Suprapubic skin (tissue), 4 donors: ENCODE measurements around the gene AFF2. TPM values are rescaled to one million over a fixed set of nuclear protein-coding genes. Genes with fewer than 3 reads are reported as not detected.

Experiments used
- DNase-seq, 2 donors: peaks; one replicate each; pipeline ENCODE4 v3.0.0-alpha.2; 2019; ENCODE audit warnings: low spot score in 2 of 2
- H3K27ac ChIP-seq: fragments of 200-600 bp; sonication (generic); one replicate; pipeline ENCODE4 v1.5.1; 2019
- H3K27me3 ChIP-seq: fragments of 200-600 bp; sonication (generic); one replicate; pipeline ENCODE4 v1.5.1; 2019
- H3K36me3 ChIP-seq: fragments of 200-600 bp; sonication (generic); one replicate; pipeline ENCODE4 v1.5.1; 2019
- H3K4me1 ChIP-seq: fragments of 200-600 bp; sonication (generic); one replicate; pipeline ENCODE4 v1.5.1; 2019
- H3K4me3 ChIP-seq: fragments of 200-600 bp; sonication (generic); one replicate; pipeline ENCODE4 v1.5.1; 2019; ENCODE audit warnings: mild to moderate bottlenecking
- H3K9me3 ChIP-seq: fragments of 200-600 bp; sonication (generic); one replicate; pipeline ENCODE4 v1.5.1; 2019
- CTCF ChIP-seq, 2 donors: fragments of 200-600 bp in 1 of 2; fragments of 450-650 bp in 1 of 2; sonication (generic) in 1 of 2; IDR thresholded peaks; one replicate each; pipeline ENCODE4 v1.5.1; 2016 to 2019; ENCODE audit warnings: antibody characterized with exemption in 2 of 2, mild to moderate bottlenecking in 1 of 2, moderate library complexity in 1 of 2
- EP300 ChIP-seq: sonication (generic); formaldehyde crosslinking; IDR thresholded peaks from one replicate; pipeline ENCODE4 v1.6.1; 2017; ENCODE audit warnings: antibody characterized with exemption
- POLR2A ChIP-seq, 2 donors: fragments of 450-650 bp; IDR thresholded peaks; one replicate each; pipeline ENCODE4 v1.6.1; 2017; ENCODE audit warnings: antibody characterized with exemption in 2 of 2, mild to moderate bottlenecking in 2 of 2, moderate library complexity in 2 of 2
- POLR2AphosphoS5 ChIP-seq, 3 donors: sonication (generic); formaldehyde crosslinking; IDR thresholded peaks; one replicate each; pipeline ENCODE4 v1.6.1; 2017; ENCODE audit warnings: antibody characterized with exemption in 3 of 3
- WGBS: methylation state at CpG from one replicate; pipeline ENCODE4 v1.1.5; 2018; 5-methylcytosine and 5-hydroxymethylcytosine counted together
- total RNA-seq, 4 donors: library from RNA; depleted of rRNA; stranded (reverse); fragments of >200 nt; gene quantifications; one replicate each; pipeline ENCODE4 v1.1.0, GENCODE V29; 2016

Gene AFF2
- total RNA-seq, 4 donors from 2014 or later = 0.72 to 3.0 (median 1.6) TPM

- H3K27me3 ChIP-seq = no peaks in the 10 kb centered on the region
- no peaks in the 10 kb centered on the region for H3K36me3 ChIP-seq
- no peak overlapping the region for H3K27ac ChIP-seq
- H3K4me1 ChIP-seq = no peaks in the 10 kb centered on the region
- DNase-seq = no peak
- no peak overlapping the region for H3K4me3 ChIP-seq
- H3K9me3 ChIP-seq = no peaks in the 10 kb centered on the region
- 70% methylated on average over 2 of the region's 2 CpGs for WGBS
- TF ChIP-seq POLR2A (IDR thresholded peaks at IDR 0.05) (no peak), CTCF (IDR thresholded peaks at IDR 0.05) (no peak), EP300 (no peak), POLR2AphosphoS5 (IDR thresholded peaks at IDR 0.05) (no peak)
Measured at GRCh38 chrX:148593146-148593545, 92.7 kb downstream of the AFF2 start.

GRCh38 chrX:148593987-148594386, 93.6 kb downstream of the AFF2 start:
- TF ChIP-seq POLR2A (IDR thresholded peaks at IDR 0.05) (no peak), CTCF (IDR thresholded peaks at IDR 0.05) (no peak), POLR2AphosphoS5 (IDR thresholded peaks at IDR 0.05) (no peak), EP300 (no peak)
- Histone ChIP-seq H3K27ac (no peak overlapping the region), H3K36me3 (no peaks in the 10 kb centered on the region), H3K4me1 (no peaks in the 10 kb centered on the region), H3K9me3 (no peaks in the 10 kb centered on the region), H3K27me3 (no peaks in the 10 kb centered on the region), H3K4me3 (no peak overlapping the region)
- no peak for DNase-seq
- WGBS = 42% methylated on average over 4 of the region's 4 CpGs

GRCh38 chrX:148599404-148599803, 99.0 kb downstream of the AFF2 start:
- no peak for TF ChIP-seq POLR2A (IDR thresholded peaks at IDR 0.05)
- no peak for TF ChIP-seq CTCF (IDR thresholded peaks at IDR 0.05)
- TF ChIP-seq POLR2AphosphoS5 (IDR thresholded peaks at IDR 0.05) = no peak
- TF ChIP-seq EP300 = no peak
- Histone ChIP-seq H3K27me3 (no peaks in the 10 kb centered on the region), H3K4me3 (no peak overlapping the region), H3K27ac (no peak overlapping the region), H3K36me3 (no peaks in the 10 kb centered on the region), H3K4me1 (no peaks in the 10 kb centered on the region), H3K9me3 (no peaks in the 10 kb centered on the region)
- 64% methylated on average over 4 of the region's 4 CpGs for WGBS
- DNase-seq = no peak

GRCh38 chrX:148600131-148600530, 99.7 kb downstream of the AFF2 start:
- DNase-seq = no peak
- H3K4me3 ChIP-seq = no peak overlapping the region
- no peaks in the 10 kb centered on the region for H3K27me3 ChIP-seq
- H3K36me3 ChIP-seq = no peaks in the 10 kb centered on the region
- no peaks in the 10 kb centered on the region for H3K9me3 ChIP-seq
- 71% methylated on average over 6 of the region's 6 CpGs for WGBS
- no peak overlapping the region for H3K27ac ChIP-seq
- H3K4me1 ChIP-seq = no peaks in the 10 kb centered on the region
- TF ChIP-seq CTCF (IDR thresholded peaks at IDR 0.05) (no peak), POLR2AphosphoS5 (IDR thresholded peaks at IDR 0.05) (no peak), POLR2A (IDR thresholded peaks at IDR 0.05) (no peak), EP300 (no peak)

GRCh38 chrX:148600581-148600980, 100.2 kb downstream of the AFF2 start:
- H3K4me1 ChIP-seq = no peaks in the 10 kb centered on the region
- H3K9me3 ChIP-seq = no peaks in the 10 kb centered on the region
- no peaks in the 10 kb centered on the region for H3K27me3 ChIP-seq
- 80% methylated on average over 2 of the region's 2 CpGs for WGBS
- no peaks in the 10 kb centered on the region for H3K36me3 ChIP-seq
- DNase-seq = no peak
- no peak for TF ChIP-seq POLR2A (IDR thresholded peaks at IDR 0.05)
- TF ChIP-seq POLR2AphosphoS5 (IDR thresholded peaks at IDR 0.05) = no peak
- TF ChIP-seq CTCF (IDR thresholded peaks at IDR 0.05) = no peak
- TF ChIP-seq EP300 = no peak
- H3K27ac ChIP-seq = no peak overlapping the region
- no peak overlapping the region for H3K4me3 ChIP-seq
